GM12891 (cell line): Measurements from ENCODE around the gene AMER3.

Experiments
- DNase-seq: peaks from one replicate; pipeline ENCODE4 v3.0.0; 2011; ENCODE audit warnings: low spot score; ENCODE audit not compliant: insufficient read length
- FAIRE-seq: peaks from 2 replicates; lab custom pipeline; 2011; peaks lifted over from hg19 to GRCh38; lab: Jason Lieb, UNC
- PAX5 ChIP-seq: IDR thresholded peaks from 2 replicates; pipeline ENCODE4 v1.6.1; 2011; ENCODE audit warnings: low read length, moderate library complexity, mild to moderate bottlenecking; ENCODE audit not compliant: insufficient read depth, severe bottlenecking
- POLR2A ChIP-seq: IDR thresholded peaks from 2 replicates; pipeline ENCODE4 v1.6.1; 2011; ENCODE audit warnings: low read depth, low read length, control low read depth
- POLR2AphosphoS5 ChIP-seq: IDR thresholded peaks from 2 replicates; pipeline ENCODE4 v1.6.1; 2011; ENCODE audit warnings: low read depth, low read length, control low read depth
- POU2F2 ChIP-seq: IDR thresholded peaks from 2 replicates; pipeline ENCODE4 v1.6.1; 2011; ENCODE audit warnings: low read depth, mild to moderate bottlenecking, control low read depth, low read length, moderate library complexity
- SPI1 ChIP-seq: IDR thresholded peaks from 2 replicates; pipeline ENCODE4 v1.6.1; 2011; ENCODE audit warnings: low read depth, low read length, control low read depth
- TAF1 ChIP-seq: IDR thresholded peaks from 2 replicates; pipeline ENCODE4 v1.6.1; 2011; ENCODE audit warnings: low read depth, low read length, control low read depth

Gene AMER3

DNA sequence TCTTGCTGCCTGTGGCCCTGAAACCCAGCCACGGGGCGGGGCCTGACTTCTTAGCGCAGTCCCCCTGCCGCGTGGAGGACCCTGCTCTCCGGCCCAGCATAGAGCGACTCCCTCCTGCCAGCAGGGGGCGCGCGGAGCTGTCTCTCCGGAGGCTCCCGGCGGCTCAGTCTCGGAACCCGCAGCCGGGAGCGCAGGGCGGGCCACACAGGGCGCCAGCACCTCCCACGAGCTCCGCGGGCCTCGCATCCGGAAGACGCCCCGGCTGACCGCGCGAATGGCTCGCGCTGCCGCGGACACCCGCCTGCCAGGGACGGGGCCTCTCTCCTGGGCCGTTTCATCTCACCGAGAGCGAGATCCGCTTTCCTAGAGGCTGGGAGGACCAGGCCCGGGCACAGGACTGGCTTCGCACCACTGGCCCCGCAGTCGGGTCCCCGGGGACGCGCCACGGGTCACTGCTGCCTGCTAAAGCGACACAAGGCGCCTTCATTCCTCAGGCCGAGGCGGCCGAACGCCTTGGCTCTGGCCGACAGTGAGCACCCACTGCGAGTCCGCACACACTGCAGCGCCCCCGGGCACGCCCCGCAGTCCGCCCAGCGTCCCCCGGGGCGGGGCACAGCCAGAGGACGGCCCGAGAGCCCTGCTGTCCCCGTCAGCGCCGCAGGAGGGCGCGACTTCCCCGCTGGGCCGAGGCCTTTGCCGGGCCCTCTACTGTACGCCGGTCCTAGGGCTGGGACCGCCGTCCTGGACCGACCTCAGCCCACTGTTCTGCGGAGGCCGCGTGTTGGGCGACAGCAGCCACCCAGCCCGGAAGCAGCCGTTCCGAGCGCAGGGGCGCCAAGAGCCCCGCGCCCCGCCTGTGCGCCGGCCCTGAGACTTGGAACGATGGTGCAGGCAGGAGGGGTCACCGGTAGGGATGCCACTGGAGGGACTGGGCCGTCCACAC lies 42.4 kb downstream of the AMER3 start:
- peak; percentile 92 for DNase-seq
- TF ChIP-seq POU2F2, result no peak
- no peak for TF ChIP-seq POLR2AphosphoS5
- TF ChIP-seq SPI1, result no peak
- no peak for TF ChIP-seq PAX5
- no peak for TF ChIP-seq TAF1
- TF ChIP-seq POLR2A, result no peak
- FAIRE-seq, result peak; percentile 95

DNA sequence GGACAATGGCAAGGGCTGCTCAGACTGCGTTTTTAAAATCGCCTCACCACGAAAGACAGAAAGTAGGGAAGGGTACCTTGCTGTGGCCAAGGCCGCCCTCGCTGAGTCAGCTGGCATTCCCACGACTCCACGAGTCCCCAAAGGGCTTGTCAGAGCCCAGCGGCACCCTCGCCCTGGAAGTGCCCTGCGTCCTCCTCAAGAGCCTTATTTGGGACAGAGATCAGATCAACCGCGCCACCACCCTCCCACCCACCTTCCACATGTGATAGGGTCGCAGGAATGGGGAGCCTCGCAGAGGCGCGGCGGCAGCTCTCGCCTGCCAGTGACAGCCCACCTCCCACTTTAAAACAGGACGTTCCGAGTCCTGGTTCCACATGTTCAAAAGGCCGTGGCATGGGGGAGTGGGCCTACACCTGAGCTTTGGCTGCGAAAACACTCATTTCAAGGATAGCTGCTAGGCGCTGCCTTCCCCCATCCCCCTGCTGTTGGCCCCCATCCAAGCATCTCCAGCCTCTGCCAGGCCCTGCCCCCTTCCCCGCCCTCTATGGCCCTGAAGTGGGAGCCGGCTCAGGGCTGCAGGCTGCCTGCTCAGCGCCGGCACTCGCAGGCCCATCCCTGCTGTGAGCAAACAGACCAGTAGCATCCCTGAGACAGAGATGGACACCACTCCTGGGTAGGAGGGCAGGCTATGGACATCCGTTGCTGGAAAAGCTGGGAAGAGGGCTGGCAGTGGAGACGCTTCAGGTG lies 43.3 kb downstream of the AMER3 start:
- DNase-seq (no peak), FAIRE-seq (no peak)
- TF ChIP-seq PAX5, result no peak
- no peak for TF ChIP-seq POLR2AphosphoS5
- no peak for TF ChIP-seq SPI1
- no peak for TF ChIP-seq POLR2A
- TF ChIP-seq TAF1, result no peak
- no peak for TF ChIP-seq POU2F2

DNA sequence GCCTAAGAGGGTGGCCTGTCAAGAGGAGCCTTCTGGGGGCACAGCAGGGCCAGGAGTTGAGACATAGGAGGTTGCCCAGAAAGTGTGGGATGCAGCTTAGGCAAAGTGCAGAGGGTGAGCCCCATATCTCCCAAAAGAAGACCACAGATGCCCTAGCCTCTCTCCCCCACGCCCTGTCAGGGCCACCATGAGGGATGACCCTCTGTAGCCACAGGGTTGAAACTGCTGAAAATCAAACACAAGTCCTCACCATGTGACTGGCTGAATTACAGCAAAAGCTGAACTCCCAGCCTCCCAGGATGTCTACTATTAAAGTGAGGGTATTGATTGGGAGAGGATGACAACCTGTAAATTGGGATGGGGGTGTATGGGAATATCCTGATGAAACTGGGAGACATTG lies 44.0 kb downstream of the AMER3 start:
- DNase-seq (no peak), FAIRE-seq (no peak)

DNA sequence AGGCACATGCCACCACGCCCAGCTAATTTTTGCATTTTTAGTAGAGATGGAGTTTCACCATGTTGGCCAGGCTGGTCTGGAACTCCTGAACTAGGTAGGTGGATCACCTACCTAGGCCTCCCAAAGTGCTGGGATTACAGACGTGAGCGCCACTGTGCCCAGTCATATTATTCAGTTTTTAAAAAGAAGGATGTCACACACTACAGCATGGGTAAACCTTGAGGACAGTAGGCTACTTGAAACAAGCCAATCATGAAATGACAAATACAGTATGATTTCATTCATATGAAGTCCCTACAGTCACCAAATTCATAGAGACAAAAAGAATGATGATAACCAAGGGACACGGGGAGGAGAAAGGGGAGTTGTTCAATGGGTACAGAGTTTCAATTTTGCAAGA lies 50.3 kb downstream of the AMER3 start:
- TF ChIP-seq POLR2A (no peak), POLR2AphosphoS5 (no peak), POU2F2 (no peak), TAF1 (no peak)
- FAIRE-seq, result no peak
- DNase-seq, result no peak

More for the DNA sequence above, 44.0 kb downstream of the AMER3 start:
- no peak for TF ChIP-seq POLR2A
- TF ChIP-seq SPI1, result no peak
- TF ChIP-seq TAF1, result no peak
- TF ChIP-seq POLR2AphosphoS5, result no peak
- no peak for TF ChIP-seq PAX5
- no peak for TF ChIP-seq POU2F2

DNA sequence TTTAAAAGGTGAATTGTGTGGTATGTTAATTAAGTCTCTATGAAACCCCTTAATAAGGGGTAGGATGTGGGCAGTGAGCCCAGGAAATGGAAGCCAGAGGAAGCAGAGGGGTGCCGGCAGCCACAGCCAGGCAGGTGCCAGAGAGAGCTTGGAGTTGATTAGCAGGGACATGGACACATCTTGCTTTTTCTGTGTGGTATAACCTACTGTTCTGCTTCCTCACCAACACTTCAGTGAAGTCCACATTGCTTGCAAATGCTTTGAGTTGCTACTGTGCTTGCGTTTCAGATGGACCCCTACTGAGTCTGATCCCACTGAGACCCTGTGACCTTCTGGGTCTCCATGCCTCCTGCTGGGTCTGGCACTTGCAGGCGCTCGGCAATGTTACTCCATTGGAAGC lies 51.0 kb downstream of the AMER3 start:
- no peak for FAIRE-seq
- DNase-seq, result no peak
- TF ChIP-seq POU2F2 (no peak), POLR2AphosphoS5 (no peak), PAX5 (no peak), TAF1 (no peak), SPI1 (no peak), POLR2A (no peak)

DNA sequence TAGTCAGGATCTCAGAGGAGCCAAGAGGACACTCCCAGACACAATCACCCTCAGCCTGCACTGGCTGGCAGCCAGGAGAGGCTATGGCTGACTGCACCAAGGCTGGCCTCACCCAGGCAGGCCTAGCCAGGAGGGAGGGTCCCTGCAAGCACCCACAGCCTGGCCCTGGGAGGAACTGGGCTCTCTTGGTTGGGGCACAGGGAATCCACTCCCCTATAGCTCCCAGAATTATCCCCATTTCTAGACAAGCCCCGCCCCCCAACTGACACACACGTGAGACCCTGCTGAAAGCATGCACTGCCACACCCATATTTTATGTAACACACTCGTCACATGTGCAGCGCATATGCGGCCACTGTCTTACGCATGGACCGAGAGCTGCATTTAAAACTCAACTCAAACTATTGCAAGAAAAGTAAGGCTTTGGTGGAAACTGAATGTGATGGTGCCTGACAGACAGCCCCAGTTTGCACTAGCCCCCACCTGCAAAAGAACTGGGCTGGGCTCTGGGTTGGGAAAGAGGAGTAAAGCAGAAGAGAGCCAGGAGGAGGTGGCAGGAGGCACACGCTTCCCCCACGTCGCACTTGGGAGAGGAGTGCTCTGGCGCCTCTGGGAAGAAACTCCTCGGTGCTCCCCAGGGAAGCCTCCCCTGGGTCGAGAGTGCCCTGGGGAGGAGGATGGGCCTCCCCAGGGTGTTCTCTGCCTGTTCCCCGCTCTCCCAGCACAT lies 52.5 kb downstream of the AMER3 start:
- FAIRE-seq (no peak), DNase-seq (no peak)
- TF ChIP-seq POLR2A (no peak), POU2F2 (no peak), TAF1 (no peak)

DNA sequence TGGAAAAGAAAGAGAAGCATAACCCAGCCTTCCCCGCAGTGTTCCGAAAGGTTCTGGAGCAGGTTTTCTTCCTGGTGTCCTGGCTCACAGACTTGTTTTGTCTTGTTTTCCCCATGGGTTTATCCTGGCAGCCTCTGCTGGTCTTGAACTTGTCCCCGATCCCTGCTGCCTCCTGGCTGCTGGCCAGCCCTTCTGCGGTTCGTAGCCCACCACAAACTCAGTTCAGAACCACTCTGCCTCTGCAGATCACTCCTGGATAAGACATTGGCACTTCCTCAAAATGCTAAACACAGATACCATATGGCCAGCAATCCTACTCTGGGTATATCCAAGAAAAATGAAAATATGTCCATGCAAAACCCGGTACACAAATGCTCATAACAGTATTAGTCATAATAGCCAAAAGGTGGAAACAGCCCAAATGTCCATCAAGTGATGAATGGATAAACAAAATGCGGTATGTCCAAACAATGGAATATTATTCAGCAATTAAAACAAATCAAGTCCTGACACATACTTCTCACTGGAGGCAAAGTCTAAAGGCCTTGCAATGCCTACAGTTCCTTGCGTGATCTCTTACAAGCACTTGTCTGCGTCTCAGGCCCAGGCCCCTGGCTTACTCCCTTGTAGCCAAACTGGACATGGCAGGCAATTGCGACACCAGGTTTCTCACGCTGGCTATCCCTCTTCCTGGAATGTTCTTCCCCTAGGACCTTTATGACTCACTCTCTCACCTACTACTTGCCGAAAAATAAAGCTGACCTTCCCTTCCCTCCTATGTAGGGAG lies 53.3 kb downstream of the AMER3 start:
- FAIRE-seq (no peak), DNase-seq (no peak)
- TF ChIP-seq SPI1, result no peak
- TF ChIP-seq TAF1, result no peak
- no peak for TF ChIP-seq POLR2AphosphoS5
- no peak for TF ChIP-seq POLR2A
- no peak for TF ChIP-seq PAX5
- no peak for TF ChIP-seq POU2F2

DNA sequence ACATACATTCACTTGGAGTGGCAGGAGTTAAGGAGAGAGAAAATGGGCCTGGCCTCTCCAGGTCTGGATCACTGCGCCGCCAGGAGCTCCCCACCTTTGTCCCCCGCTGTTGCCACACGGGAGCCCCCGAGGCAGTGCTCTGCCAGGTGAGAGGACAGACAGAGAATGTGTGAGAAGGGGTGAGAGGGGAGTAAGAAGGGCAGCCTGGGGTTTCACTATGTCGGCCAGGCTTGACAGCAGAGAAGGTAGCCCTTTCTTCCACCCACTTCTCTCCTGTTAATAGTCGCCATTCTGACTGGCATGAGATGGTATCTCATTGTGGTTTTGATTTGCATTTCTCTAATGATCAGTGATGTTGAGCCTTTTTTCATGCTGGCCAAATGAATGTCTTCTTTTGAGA lies 55.1 kb downstream of the AMER3 start:
- TF ChIP-seq PAX5, result no peak
- no peak for TF ChIP-seq POLR2AphosphoS5
- no peak for TF ChIP-seq POLR2A
- no peak for TF ChIP-seq SPI1
- no peak for TF ChIP-seq POU2F2
- TF ChIP-seq TAF1, result no peak
- no peak for DNase-seq
- FAIRE-seq, result no peak

DNA sequence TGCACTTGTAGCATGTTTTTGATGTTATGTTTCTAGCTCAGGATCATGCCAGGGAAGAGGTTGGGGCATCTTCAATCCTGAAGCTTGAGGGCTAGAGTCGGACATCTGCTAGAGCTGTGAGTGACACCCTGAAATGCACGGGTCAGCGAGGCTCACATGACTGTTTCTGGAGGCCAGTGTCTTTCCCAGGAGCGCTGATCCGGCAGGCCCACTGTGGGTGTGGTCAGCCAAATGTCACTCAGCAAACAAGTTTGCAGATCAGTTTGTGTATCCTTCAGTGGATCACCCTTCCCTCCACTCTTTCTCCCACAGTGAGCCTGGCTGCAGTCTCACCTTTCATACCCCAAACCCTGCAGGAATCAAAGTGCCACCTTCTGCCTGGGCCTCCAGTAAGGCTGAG lies 58.4 kb downstream of the AMER3 start:
- no peak for DNase-seq
- TF ChIP-seq POU2F2, result no peak
- TF ChIP-seq TAF1, result no peak
- TF ChIP-seq SPI1, result no peak
- no peak for TF ChIP-seq PAX5
- TF ChIP-seq POLR2A, result no peak
- TF ChIP-seq POLR2AphosphoS5, result no peak
- no peak for FAIRE-seq
